ENCODE measurements around the gene CST9L. TPM values are rescaled to one million over a fixed set of nuclear protein-coding genes. Genes with fewer than 3 reads are reported as not detected.

CST9L gene
- total RNA-seq, 1 experiment from 2014 or later = not detected

GRCh38 chr20:23565503-23566045 is 2.7 kb downstream of the CST9L start:
- ChIA-PET POLR2A (ENCODE audit: low non-redundant PET) (no interaction called here), CTCF (no interaction called here)
- Histone ChIP-seq H3K27ac (ENCODE audit: low read depth, low read length, poor library complexity, severe bottlenecking) (no peak overlapping the region), H3K4me3 (ENCODE audit: low read depth, low read length, poor library complexity, severe bottlenecking) (no peak overlapping the region), H3K27me3 (replicated peaks; ENCODE audit: insufficient read depth, low read depth, low read length, poor library complexity) (no peaks in the 10 kb centered on the region), H3K36me3 (ENCODE audit: insufficient read depth, low read length, poor library complexity, severe bottlenecking) (no peaks in the 10 kb centered on the region), H3K9me3 (ENCODE audit: low read depth, low read length, poor library complexity, severe bottlenecking) (no peaks in the 10 kb centered on the region), H3K4me1 (ENCODE audit: insufficient read depth, low read length, poor library complexity, severe bottlenecking) (no peaks in the 10 kb centered on the region)
- TF ChIP-seq EZH2 (IDR thresholded peaks at IDR 0.05; ENCODE audit: borderline replicate concordance, low read depth, low read length, poor library complexity, severe bottlenecking) (no peak), CTCF (conservative IDR thresholded peaks at IDR 0.05; ENCODE audit: low read depth, low read length) (no peak)
- no TSS peak for BruUV-seq (replicated peaks)
- intact Hi-C loops (cut with micrococcal nuclease; ENCODE audit: unreplicated experiment) = no loop called here
- no peak for DNase-seq (ENCODE audit: low spot score)

GRCh38 chr20:23564927-23565326 is 3.4 kb downstream of the CST9L start:
- Histone ChIP-seq H3K27ac (ENCODE audit: low read depth, low read length, poor library complexity, severe bottlenecking) (no peak overlapping the region), H3K4me3 (ENCODE audit: low read depth, low read length, poor library complexity, severe bottlenecking) (no peak overlapping the region), H3K4me1 (ENCODE audit: insufficient read depth, low read length, poor library complexity, severe bottlenecking) (no peaks in the 10 kb centered on the region), H3K9me3 (ENCODE audit: low read depth, low read length, poor library complexity, severe bottlenecking) (no peaks in the 10 kb centered on the region), H3K36me3 (ENCODE audit: insufficient read depth, low read length, poor library complexity, severe bottlenecking) (no peaks in the 10 kb centered on the region), H3K27me3 (replicated peaks; ENCODE audit: insufficient read depth, low read depth, low read length, poor library complexity) (no peaks in the 10 kb centered on the region)
- no peak for TF ChIP-seq EZH2 (IDR thresholded peaks at IDR 0.05; ENCODE audit: borderline replicate concordance, low read depth, low read length, poor library complexity, severe bottlenecking)
- TF ChIP-seq CTCF (conservative IDR thresholded peaks at IDR 0.05; ENCODE audit: low read depth, low read length) = no peak
- DNase-seq (ENCODE audit: low spot score) = no peak
- BruUV-seq (replicated peaks) = no TSS peak
- intact Hi-C loops (cut with micrococcal nuclease; ENCODE audit: unreplicated experiment) = no loop called here
- ChIA-PET POLR2A (ENCODE audit: low non-redundant PET) (no interaction called here), CTCF (no interaction called here)

GRCh38 chr20:23562721-23563342 is 5.5 kb downstream of the CST9L start:
- ChIA-PET POLR2A (ENCODE audit: low non-redundant PET) (no interaction called here), CTCF (no interaction called here)
- intact Hi-C loops (cut with micrococcal nuclease; ENCODE audit: unreplicated experiment) = no loop called here
- H3K4me1 ChIP-seq (ENCODE audit: insufficient read depth, low read length, poor library complexity, severe bottlenecking) = no peaks in the 10 kb centered on the region
- H3K27me3 ChIP-seq (replicated peaks; ENCODE audit: insufficient read depth, low read depth, low read length, poor library complexity) = peaks cover 4% of the 10 kb centered on the region
- H3K4me3 ChIP-seq (ENCODE audit: low read depth, low read length, poor library complexity, severe bottlenecking) = no peak overlapping the region
- peaks cover 4% of the 10 kb centered on the region for H3K9me3 ChIP-seq (ENCODE audit: low read depth, low read length, poor library complexity, severe bottlenecking)
- no peaks in the 10 kb centered on the region for H3K36me3 ChIP-seq (ENCODE audit: insufficient read depth, low read length, poor library complexity, severe bottlenecking)
- DNase-seq (ENCODE audit: low spot score) = no peak
- BruUV-seq (replicated peaks) = no TSS peak
- TF ChIP-seq CTCF (conservative IDR thresholded peaks at IDR 0.05; ENCODE audit: low read depth, low read length) (no peak), EZH2 (IDR thresholded peaks at IDR 0.05; ENCODE audit: borderline replicate concordance, low read depth, low read length, poor library complexity, severe bottlenecking) (no peak)
- no peak overlapping the region for H3K27ac ChIP-seq (ENCODE audit: low read depth, low read length, poor library complexity, severe bottlenecking)
